KMS-11 (cell line): ENCODE results near the gene NRG2.

ENCODE experiments used
- H2AFZ ChIP-seq: fragments of 200-600 bp; sonication (generic); 2 replicates; pipeline ENCODE4 v1.6.1; 2016; ENCODE audit warnings: antibody characterized with exemption, mixed run types, low read depth
- H3K27ac ChIP-seq: fragments of 200-600 bp; sonication (generic); 2 replicates; pipeline ENCODE4 v1.6.1; 2016; ENCODE audit warnings: mild to moderate bottlenecking, mixed run types
- H3K27me3 ChIP-seq: fragments of 200-600 bp; sonication (generic); 2 replicates; pipeline ENCODE4 v1.6.1; 2017; ENCODE audit warnings: mild to moderate bottlenecking, low read depth, mixed run types, moderate library complexity; ENCODE audit not compliant: insufficient read depth
- H3K36me3 ChIP-seq: fragments of 200-600 bp; sonication (generic); 2 replicates; pipeline ENCODE4 v1.6.1; 2017; ENCODE audit warnings: mild to moderate bottlenecking, mixed run types; ENCODE audit not compliant: insufficient read depth
- H3K4me1 ChIP-seq: fragments of 200-600 bp; sonication (generic); 2 replicates; pipeline ENCODE4 v1.6.1; 2016; ENCODE audit warnings: mild to moderate bottlenecking, low read depth, mixed run types; ENCODE audit not compliant: poor library complexity, severe bottlenecking
- H3K4me2 ChIP-seq: fragments of 200-600 bp; sonication (generic); 2 replicates; pipeline ENCODE4 v1.7.0; 2016; ENCODE audit warnings: mild to moderate bottlenecking, mixed run types
- H3K4me3 ChIP-seq: fragments of 200-600 bp; sonication (generic); IDR thresholded peaks from 2 replicates; pipeline ENCODE4 v1.6.1; 2017; ENCODE audit warnings: low read depth, low read length, mixed read lengths; ENCODE audit not compliant: insufficient read depth
- H3K79me2 ChIP-seq: fragments of 200-600 bp; sonication (generic); 2 replicates; pipeline ENCODE4 v1.6.1; 2016; ENCODE audit warnings: low read depth, mixed run types; ENCODE audit not compliant: insufficient read depth
- H3K9ac ChIP-seq: fragments of 200-600 bp; sonication (generic); 2 replicates; pipeline ENCODE4 v1.6.1; 2016; ENCODE audit warnings: mild to moderate bottlenecking, mixed run types
- H4K20me1 ChIP-seq: fragments of 200-600 bp; sonication (generic); 2 replicates; pipeline ENCODE4 v1.6.1; 2016; ENCODE audit warnings: mild to moderate bottlenecking, mixed run types; ENCODE audit not compliant: insufficient read depth
- TF ChIP-seq, protein P1 (sequence below): fragments of 200-600 bp; sonication (generic); conservative IDR thresholded peaks from 2 replicates; pipeline ENCODE4 v1.6.1; 2017; ENCODE audit warnings: low read depth, mild to moderate bottlenecking, antibody characterized with exemption, low read length, moderate library complexity, mixed read lengths

Gene NRG2

DNA sequence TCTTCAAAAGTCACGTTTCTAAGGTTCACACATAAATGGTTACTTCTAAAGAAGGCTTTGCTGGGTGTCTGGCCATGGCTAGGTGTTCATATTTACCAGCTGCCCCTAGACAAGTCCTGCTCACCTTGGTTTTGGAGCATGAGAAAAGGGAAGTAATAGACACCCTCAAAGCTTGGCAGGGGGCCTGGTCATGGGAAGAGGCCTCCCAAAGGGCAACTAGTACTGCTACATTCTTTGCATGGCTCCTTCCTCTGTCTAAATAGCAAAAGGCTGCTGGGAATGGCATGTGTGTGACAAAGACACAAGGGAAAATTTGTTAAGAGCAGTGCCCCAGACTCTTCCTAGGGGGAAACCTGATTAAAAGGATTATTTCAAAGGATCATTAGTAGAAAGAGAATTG, 93.4 kb downstream of the NRG2 start:
- Histone ChIP-seq H3K4me3 (no peak overlapping the region), H3K27me3 (no peaks in the 10 kb centered on the region), H3K79me2 (no peaks in the 10 kb centered on the region; the same call in 1 of the 2 replicates), H2AFZ (no peak overlapping the region), H3K9ac (no peak overlapping the region), H3K4me2 (no peak overlapping the region), H4K20me1 (no peaks in the 10 kb centered on the region), H3K27ac (no peak overlapping the region), H3K36me3 (no peaks in the 10 kb centered on the region), H3K4me1 (peaks cover 3% of the 10 kb centered on the region)
- TF ChIP-seq, protein P1, sequence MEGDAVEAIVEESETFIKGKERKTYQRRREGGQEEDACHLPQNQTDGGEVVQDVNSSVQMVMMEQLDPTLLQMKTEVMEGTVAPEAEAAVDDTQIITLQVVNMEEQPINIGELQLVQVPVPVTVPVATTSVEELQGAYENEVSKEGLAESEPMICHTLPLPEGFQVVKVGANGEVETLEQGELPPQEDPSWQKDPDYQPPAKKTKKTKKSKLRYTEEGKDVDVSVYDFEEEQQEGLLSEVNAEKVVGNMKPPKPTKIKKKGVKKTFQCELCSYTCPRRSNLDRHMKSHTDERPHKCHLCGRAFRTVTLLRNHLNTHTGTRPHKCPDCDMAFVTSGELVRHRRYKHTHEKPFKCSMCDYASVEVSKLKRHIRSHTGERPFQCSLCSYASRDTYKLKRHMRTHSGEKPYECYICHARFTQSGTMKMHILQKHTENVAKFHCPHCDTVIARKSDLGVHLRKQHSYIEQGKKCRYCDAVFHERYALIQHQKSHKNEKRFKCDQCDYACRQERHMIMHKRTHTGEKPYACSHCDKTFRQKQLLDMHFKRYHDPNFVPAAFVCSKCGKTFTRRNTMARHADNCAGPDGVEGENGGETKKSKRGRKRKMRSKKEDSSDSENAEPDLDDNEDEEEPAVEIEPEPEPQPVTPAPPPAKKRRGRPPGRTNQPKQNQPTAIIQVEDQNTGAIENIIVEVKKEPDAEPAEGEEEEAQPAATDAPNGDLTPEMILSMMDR = no peak

DNA sequence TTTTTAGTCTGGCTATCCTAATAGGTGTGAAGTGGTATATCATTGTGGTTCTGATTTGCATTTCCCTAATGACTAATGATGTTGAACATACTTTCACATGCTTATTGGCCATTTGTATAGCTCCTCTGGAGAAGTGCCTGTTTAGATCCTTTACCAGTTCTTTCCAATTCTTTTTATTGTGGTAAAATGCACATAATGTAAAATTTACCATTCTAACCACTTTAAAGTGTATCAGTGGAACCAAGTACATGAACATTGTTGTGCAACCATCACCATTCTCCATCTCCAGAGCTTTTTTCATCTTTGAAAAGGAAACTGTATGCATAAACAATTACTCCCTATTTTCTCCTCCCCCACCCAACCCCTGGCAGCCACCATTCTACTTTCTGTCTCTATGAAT, 95.4 kb downstream of the NRG2 start:
- H4K20me1 ChIP-seq = no peaks in the 10 kb centered on the region
- H3K4me3 ChIP-seq = no peak overlapping the region
- TF ChIP-seq, protein P1 = no peak
- no peaks in the 10 kb centered on the region for H3K79me2 ChIP-seq
- no peaks in the 10 kb centered on the region for H3K4me1 ChIP-seq
- no peak overlapping the region for H3K27ac ChIP-seq
- H3K4me2 ChIP-seq = no peak overlapping the region
- no peak overlapping the region for H2AFZ ChIP-seq
- no peak overlapping the region for H3K9ac ChIP-seq
- no peaks in the 10 kb centered on the region for H3K27me3 ChIP-seq
- H3K36me3 ChIP-seq = no peaks in the 10 kb centered on the region

DNA sequence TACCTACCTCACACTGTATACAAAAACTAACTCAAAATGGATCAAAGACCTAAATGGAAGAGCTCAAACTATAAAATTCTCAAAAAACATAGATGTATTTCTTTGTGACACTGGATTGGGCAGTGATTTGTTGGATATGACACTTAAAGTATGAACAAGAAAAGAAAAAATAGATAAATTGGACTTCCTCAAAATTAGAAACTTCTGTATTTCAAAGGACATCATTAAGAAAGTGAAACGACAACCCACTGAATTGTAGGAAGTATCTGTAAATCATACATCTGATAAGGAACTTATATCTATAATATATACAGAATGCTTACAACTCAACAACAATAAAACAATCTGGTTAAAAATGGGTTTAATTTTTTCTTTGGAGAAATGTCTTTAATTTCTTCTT, 96.7 kb downstream of the NRG2 start:
- H3K36me3 ChIP-seq = no peaks in the 10 kb centered on the region
- no peak overlapping the region for H3K9ac ChIP-seq
- TF ChIP-seq, protein P1 = no peak
- H3K27me3 ChIP-seq = no peaks in the 10 kb centered on the region
- no peak overlapping the region for H3K4me2 ChIP-seq
- no peaks in the 10 kb centered on the region for H4K20me1 ChIP-seq
- H3K27ac ChIP-seq = no peak overlapping the region
- H3K4me3 ChIP-seq = no peak overlapping the region
- no peaks in the 10 kb centered on the region for H3K4me1 ChIP-seq
- H2AFZ ChIP-seq = no peak overlapping the region
- no peaks in the 10 kb centered on the region for H3K79me2 ChIP-seq

DNA sequence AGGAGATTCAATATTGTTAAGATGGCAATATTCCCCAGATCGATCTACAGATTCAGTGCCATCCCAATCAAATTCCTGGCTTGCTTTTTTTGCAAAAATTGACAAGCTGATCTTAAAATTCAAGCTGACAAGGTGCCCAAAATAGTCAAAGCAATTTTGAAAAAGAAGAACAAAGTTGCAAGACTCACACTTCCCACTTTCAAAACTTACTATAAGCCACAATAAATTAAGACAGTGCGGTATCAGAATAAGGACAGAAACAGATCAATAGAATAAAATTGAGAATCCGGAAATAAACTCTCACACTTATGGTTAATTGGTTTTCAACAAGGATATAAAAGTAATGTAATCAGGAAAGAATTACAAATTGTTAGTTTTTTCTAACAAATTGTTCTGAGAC, 97.1 kb downstream of the NRG2 start:
- Histone ChIP-seq H3K4me1 (no peaks in the 10 kb centered on the region), H2AFZ (no peak overlapping the region), H3K79me2 (no peaks in the 10 kb centered on the region), H3K27me3 (no peaks in the 10 kb centered on the region), H3K4me2 (no peak overlapping the region), H3K27ac (no peak overlapping the region), H4K20me1 (no peaks in the 10 kb centered on the region), H3K4me3 (no peak overlapping the region), H3K9ac (no peak overlapping the region), H3K36me3 (no peaks in the 10 kb centered on the region)
- TF ChIP-seq, protein P1 = no peak
